Measurements from ENCODE around the gene MEST.

Gene MEST

GRCh38 chr7:130488392-130489139 lies 3.3 kb upstream of the MEST start:
- no peak for ATAC-seq (ENCODE audit: low read depth)
- no peak for TF ChIP-seq CTCF (IDR thresholded peaks at IDR 0.05; ENCODE audit: poor library complexity, severe bottlenecking)
- Histone ChIP-seq H3K9me3 (ENCODE audit: severe bottlenecking) (no peaks in the 10 kb centered on the region), H3K27ac (ENCODE audit: poor library complexity, severe bottlenecking) (no peak overlapping the region), H3K27me3 (ENCODE audit: insufficient read depth, poor library complexity, severe bottlenecking) (no peaks in the 10 kb centered on the region), H3K4me3 (ENCODE audit: severe bottlenecking) (no peak overlapping the region), H3K36me3 (ENCODE audit: low read depth) (no peaks in the 10 kb centered on the region), H3K4me1 (ENCODE audit: insufficient read depth, poor library complexity, severe bottlenecking) (peaks cover 7% of the 10 kb centered on the region)
- DNase-seq (ENCODE audit: low spot score), result no peak

DNA sequence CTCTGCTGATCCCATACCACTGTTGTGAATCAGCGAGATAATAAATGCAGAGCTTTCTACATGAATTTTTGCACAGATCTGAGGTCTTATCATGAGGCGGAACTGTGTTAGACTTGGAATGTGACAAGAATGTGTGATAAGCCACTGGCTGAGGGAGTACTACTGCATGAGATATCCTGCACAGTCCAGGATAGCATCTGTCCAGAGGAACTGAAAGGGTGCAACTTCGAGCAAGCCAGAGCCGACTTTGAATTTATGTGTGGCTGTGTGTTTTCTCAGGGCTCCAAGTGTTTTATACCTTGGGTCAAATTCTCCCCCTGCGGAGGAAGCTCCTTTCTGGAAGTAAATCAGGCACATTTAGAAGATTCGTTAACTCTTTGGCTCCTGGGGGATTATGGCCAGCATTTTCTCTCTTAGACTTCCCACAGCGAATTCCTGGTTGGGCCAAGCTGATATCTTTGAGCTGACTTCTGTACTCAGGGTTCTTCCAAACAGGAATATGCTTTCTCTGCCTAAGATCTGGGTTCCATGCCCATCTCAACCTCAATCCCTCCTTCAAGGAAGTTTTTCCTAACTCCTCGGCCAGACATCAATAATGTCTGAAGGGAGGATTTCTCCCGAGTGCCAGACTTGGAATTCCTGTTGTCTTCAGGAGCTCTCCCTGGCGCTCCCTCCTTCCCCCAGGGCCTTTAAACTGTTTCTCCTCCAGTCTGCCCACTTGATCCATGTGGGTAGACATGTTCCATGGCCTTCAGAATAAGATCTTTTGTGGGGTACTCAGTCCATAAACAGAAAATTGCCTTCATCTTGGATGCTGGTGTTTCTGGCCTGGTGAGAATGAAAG lies 2.5 kb upstream of the MEST start:
- H3K27me3 ChIP-seq (ENCODE audit: insufficient read depth, poor library complexity, severe bottlenecking), result no peaks in the 10 kb centered on the region
- no peak overlapping the region for H3K27ac ChIP-seq (ENCODE audit: poor library complexity, severe bottlenecking)
- DNase-seq (ENCODE audit: low spot score) (no peak), ATAC-seq (ENCODE audit: low read depth) (no peak)
- no peaks in the 10 kb centered on the region for H3K9me3 ChIP-seq (ENCODE audit: severe bottlenecking)
- no peaks in the 10 kb centered on the region for H3K36me3 ChIP-seq (ENCODE audit: low read depth)
- TF ChIP-seq CTCF (IDR thresholded peaks at IDR 0.05; ENCODE audit: poor library complexity, severe bottlenecking), result no peak
- peaks cover 7% of the 10 kb centered on the region for H3K4me1 ChIP-seq (ENCODE audit: insufficient read depth, poor library complexity, severe bottlenecking)
- no peak overlapping the region for H3K4me3 ChIP-seq (ENCODE audit: severe bottlenecking)

- peaks cover 7% of the 10 kb centered on the region for H3K4me1 ChIP-seq (ENCODE audit: insufficient read depth, poor library complexity, severe bottlenecking)
- no peak for DNase-seq (ENCODE audit: low spot score)
- no peak overlapping the region for H3K27ac ChIP-seq (ENCODE audit: poor library complexity, severe bottlenecking)
- peak overlapping the region; percentile 40 for H3K4me3 ChIP-seq (ENCODE audit: severe bottlenecking)
- H3K36me3 ChIP-seq (ENCODE audit: low read depth), result no peaks in the 10 kb centered on the region
- no peaks in the 10 kb centered on the region for H3K9me3 ChIP-seq (ENCODE audit: severe bottlenecking)
- ATAC-seq (ENCODE audit: low read depth), result no peak
- TF ChIP-seq CTCF (IDR thresholded peaks at IDR 0.05; ENCODE audit: poor library complexity, severe bottlenecking), result no peak
- no peaks in the 10 kb centered on the region for H3K27me3 ChIP-seq (ENCODE audit: insufficient read depth, poor library complexity, severe bottlenecking)
These were observed 1.5 kb upstream of the MEST start for GRCh38 chr7:130490311-130490791.

DNA sequence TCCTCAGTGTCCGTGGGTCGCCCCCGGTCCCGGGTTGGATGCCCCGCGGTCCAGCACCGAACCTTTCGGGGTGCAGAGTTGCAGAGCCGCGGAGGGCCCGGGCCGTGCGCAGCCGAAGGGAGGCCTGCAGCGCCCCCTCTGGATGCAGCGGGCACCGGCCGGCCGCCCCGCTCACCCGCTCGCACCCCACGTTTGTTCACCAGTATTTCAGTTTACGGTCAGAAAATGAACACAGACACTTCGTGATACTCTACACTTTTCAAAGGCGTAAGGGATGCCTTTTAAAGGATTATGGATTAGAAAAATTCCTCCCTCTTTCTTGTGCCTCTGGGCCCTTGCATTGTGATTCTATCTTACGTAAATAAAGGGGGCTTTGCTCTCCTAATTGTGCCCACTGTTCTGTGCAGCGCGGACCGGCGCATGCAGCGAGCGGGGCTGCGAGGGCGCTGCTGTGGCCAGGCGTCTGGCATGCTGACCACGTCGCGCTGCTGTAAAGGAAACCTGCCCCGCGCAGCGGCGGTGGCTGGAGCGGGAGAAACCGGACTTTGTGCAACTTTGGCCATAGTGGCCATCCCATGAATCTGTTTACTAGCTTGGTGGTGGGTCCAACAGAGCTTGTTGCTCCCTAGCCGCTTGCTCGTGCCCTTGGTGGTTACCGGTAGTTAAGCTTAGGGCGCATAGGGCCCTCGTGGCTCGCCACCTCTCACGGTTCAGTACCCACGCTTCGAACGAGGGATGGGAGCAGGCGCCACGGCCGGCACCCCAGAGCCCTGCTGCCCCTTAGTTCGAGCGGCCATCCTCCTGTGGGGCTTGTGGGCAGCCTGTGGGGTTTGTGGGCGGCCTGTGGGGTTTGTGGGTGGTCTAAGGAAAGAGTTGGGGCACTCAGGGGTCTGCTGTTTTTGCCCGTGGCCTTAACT lies 739 bp upstream of the MEST start:
- peaks cover under 1% of the 10 kb centered on the region for H3K4me1 ChIP-seq (ENCODE audit: insufficient read depth, poor library complexity, severe bottlenecking)
- H3K27ac ChIP-seq (ENCODE audit: poor library complexity, severe bottlenecking), result no peak overlapping the region
- peaks cover 4% of the 10 kb centered on the region for H3K36me3 ChIP-seq (ENCODE audit: low read depth)
- H3K27me3 ChIP-seq (ENCODE audit: insufficient read depth, poor library complexity, severe bottlenecking), result no peaks in the 10 kb centered on the region
- peak; percentile 59 for TF ChIP-seq CTCF (IDR thresholded peaks at IDR 0.05; ENCODE audit: poor library complexity, severe bottlenecking)
- no peak for DNase-seq (ENCODE audit: low spot score)
- peak overlapping the region; percentile 40 for H3K4me3 ChIP-seq (ENCODE audit: severe bottlenecking)
- peak; percentile 16; the same call in 1 of the 3 replicates for ATAC-seq (ENCODE audit: low read depth)
- H3K9me3 ChIP-seq (ENCODE audit: severe bottlenecking), result no peaks in the 10 kb centered on the region
